Activated T-cell treated with anti-CD3 and anti-CD28 coated beads, Interleukin-2, amount 50 U/mL, for 1 hour (primary cell): ENCODE results near the gene CCIN.

Experiments
- DNase-seq: peaks from one replicate; pipeline ENCODE4 v3.0.0-alpha.2; 2020

CCIN gene

GRCh38 chr9:36193023-36193422 lies 23.8 kb downstream of the CCIN start:
- no peak for DNase-seq

- DNase-seq, result no peak
Measured at GRCh38 chr9:36194326-36195000, 25.3 kb downstream of the CCIN start.

GRCh38 chr9:36204906-36205547 lies 35.8 kb downstream of the CCIN start:
- no peak for DNase-seq

GRCh38 chr9:36207016-36207415 lies 37.8 kb downstream of the CCIN start:
- DNase-seq, result no peak

GRCh38 chr9:36207546-36208012 lies 38.4 kb downstream of the CCIN start:
- no peak for DNase-seq

- DNase-seq, result no peak
Measured at GRCh38 chr9:36208521-36209253, 39.5 kb downstream of the CCIN start.

GRCh38 chr9:36210722-36211121 lies 41.5 kb downstream of the CCIN start:
- no peak for DNase-seq

GRCh38 chr9:36211510-36211909 lies 42.3 kb downstream of the CCIN start:
- DNase-seq, result no peak

GRCh38 chr9:36213387-36213786 lies 44.2 kb downstream of the CCIN start:
- no peak for DNase-seq

GRCh38 chr9:36213989-36214388 lies 44.8 kb downstream of the CCIN start:
- DNase-seq, result no peak

- no peak for DNase-seq
Measured at GRCh38 chr9:36214571-36214970, 45.4 kb downstream of the CCIN start.

- no peak for DNase-seq
Measured at GRCh38 chr9:36217256-36217968, 48.2 kb downstream of the CCIN start.

GRCh38 chr9:36218011-36218410 lies 48.8 kb downstream of the CCIN start:
- DNase-seq, result no peak

GRCh38 chr9:36218411-36218901 lies 49.3 kb downstream of the CCIN start:
- no peak for DNase-seq
